IPS DF 6.9 (cell line): ENCODE data around the gene ABTB2.

Experiments used
- DNase-seq: peaks from one replicate; pipeline ENCODE4 v3.0.0-alpha.2; 2013; ENCODE audit warnings: low read depth, low spot score
- H3K27ac ChIP-seq: one replicate; pipeline ENCODE4 v1.5.1; 2013; ENCODE audit warnings: low read length, control low read depth
- H3K27me3 ChIP-seq: 2 replicates; pipeline ENCODE4 v1.6.1; 2013; ENCODE audit warnings: mild to moderate bottlenecking, low read length; ENCODE audit not compliant: control insufficient read depth, insufficient read depth
- H3K36me3 ChIP-seq: 2 replicates; pipeline ENCODE4 v1.6.1; 2013; ENCODE audit warnings: low read length; ENCODE audit not compliant: control insufficient read depth, insufficient read depth
- H3K4me1 ChIP-seq: 2 replicates; pipeline ENCODE4 v1.6.1; 2013; ENCODE audit warnings: low read length; ENCODE audit not compliant: control insufficient read depth, insufficient read depth
- H3K4me3 ChIP-seq: 2 replicates; pipeline ENCODE4 v1.5.1; 2013; ENCODE audit warnings: mild to moderate bottlenecking, low read length
- H3K9me3 ChIP-seq: 2 replicates; pipeline ENCODE4 v1.6.1; 2013; ENCODE audit warnings: low read length, inconsistent platforms; ENCODE audit not compliant: control insufficient read depth, insufficient read depth
- WGBS: extraction: QIAGEN DNeasy Blood & Tissue Kit; methylation state at CpG from one replicate; pipeline ENCODE4 v1.1.7; 2013; ENCODE audit warnings: mixed read lengths, missing lambda C conversion rate; ENCODE audit not compliant: insufficient read length, insufficient coverage; 5-methylcytosine and 5-hydroxymethylcytosine counted together

ABTB2 gene

DNA sequence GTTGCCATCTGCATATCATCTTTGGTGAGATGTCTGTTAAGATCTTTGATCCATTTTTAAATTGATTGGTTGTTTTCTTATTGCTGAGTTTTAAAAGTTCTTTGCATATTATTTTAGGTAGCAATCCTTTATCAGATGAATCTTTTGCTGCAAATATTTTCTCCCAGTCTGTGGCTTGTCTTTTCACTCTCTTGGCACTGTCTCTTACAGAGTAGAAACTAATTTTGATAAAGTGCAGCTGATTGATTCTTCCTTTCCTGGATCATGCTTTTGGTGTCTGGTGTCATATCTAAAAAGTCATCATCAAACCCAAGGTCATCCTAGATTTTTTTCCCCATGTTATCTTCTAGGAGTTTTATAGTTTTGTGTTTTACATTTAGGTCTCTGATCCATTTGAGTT lies 139.7 kb downstream of the ABTB2 start:
- no peak overlapping the region for H3K4me3 ChIP-seq
- no peaks in the 10 kb centered on the region for H3K27me3 ChIP-seq
- no peak overlapping the region for H3K27ac ChIP-seq
- no peaks in the 10 kb centered on the region for H3K9me3 ChIP-seq
- no peaks in the 10 kb centered on the region for H3K4me1 ChIP-seq
- DNase-seq: no peak
- no peaks in the 10 kb centered on the region for H3K36me3 ChIP-seq

DNA sequence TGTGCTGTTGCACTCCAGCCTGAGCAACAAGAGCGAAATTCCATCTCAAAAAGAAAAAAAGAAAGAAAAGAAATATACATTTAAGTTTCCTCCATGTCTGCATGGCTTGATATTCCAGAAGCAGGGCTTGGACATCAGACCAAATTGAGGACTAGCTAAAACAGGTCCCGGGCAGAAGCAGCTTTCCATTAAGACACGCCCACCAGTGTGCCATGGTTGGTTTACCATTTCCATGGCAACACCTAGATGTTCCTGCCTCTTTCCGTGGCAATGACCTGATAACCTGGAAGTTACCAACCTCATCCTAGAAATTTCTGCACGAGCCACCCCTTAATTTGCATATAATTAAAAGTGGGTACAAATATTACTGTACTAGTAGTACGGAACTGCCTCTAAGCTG lies 141.1 kb downstream of the ABTB2 start:
- Histone ChIP-seq H3K27me3 (no peaks in the 10 kb centered on the region), H3K9me3 (no peaks in the 10 kb centered on the region), H3K27ac (no peak overlapping the region), H3K4me1 (no peaks in the 10 kb centered on the region), H3K36me3 (no peaks in the 10 kb centered on the region), H3K4me3 (no peak overlapping the region)
- WGBS: no CpG with 5 or more reads among the region's 6 CpGs
- no peak for DNase-seq

DNA sequence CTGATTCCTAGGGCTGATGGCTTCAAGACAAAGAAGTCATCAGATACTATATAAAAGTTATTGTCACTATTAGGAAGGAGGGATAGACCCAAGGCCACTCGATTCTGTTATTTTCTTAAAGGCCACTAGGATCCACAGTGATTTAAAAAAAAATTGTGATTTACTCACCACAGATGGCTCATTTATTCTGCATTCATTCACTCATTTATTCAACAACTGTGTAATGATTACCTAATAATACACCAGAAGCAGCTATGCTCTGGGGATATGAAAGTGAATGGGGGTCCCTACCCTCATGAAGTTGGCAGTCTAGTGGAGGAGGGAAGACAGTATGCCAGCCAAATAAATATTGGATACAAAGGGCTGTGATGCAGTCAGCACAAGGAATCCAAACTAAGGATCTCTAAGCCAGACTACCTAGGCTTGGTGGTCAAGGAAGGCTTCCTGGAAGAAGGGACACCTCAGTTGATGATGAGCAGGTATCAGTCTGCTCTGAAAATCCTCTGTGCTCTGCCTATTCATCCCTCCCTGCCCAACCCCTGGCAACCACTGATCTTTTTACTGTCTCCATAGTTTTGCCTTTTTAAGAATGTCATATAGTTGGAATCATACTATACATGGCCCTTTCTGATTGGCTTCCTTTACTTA lies 141.9 kb downstream of the ABTB2 start:
- Histone ChIP-seq H3K4me1 (no peaks in the 10 kb centered on the region), H3K9me3 (no peaks in the 10 kb centered on the region), H3K27ac (no peak overlapping the region), H3K27me3 (no peaks in the 10 kb centered on the region), H3K36me3 (no peaks in the 10 kb centered on the region), H3K4me3 (no peak overlapping the region)
- DNase-seq: no peak
- no CpG with 5 or more reads among the region's 1 CpG for WGBS

DNA sequence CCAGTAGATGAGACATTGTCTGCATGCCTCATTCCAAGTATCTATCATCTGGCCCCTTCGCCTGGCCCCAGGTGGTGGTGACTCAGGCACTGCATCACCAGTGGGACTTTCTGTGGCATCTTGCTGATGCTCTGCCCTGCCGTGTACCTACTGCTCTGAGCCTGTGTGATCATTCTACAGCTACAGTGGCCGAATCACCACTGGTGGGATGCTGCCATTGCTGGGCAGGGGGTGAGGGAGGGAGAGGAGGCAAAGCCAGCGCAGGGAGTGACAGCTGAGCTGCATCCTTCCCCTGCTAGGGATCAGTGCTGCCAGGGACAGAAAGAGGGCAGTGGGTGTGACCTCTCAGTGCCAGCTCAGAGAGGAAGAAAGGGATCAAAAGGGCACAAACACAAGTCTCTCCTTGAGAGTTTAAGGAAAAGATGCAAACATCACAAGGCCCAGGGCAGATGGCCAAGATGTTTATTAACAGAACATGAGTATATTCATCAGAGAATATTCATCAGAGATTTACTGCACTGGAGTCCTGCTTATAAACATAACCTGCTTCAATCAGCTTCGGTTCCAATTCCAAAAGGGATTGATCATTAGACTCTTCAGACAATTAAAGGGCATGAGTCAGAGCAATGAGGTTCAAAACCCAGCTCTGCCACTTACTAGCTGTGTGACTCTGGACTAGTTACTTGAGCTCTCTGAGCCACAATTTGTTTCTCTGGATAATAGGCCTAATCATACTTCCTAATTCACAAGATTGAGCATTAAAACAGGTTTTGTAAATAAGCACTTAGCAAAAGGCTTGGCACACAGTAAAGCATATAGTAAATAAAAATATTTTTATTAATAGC lies 142.6 kb downstream of the ABTB2 start:
- no peak overlapping the region for H3K27ac ChIP-seq
- H3K9me3 ChIP-seq: no peaks in the 10 kb centered on the region
- WGBS: no CpG with 5 or more reads among the region's 5 CpGs
- no peaks in the 10 kb centered on the region for H3K27me3 ChIP-seq
- DNase-seq: no peak
- H3K36me3 ChIP-seq: no peaks in the 10 kb centered on the region
- H3K4me1 ChIP-seq: no peaks in the 10 kb centered on the region
- H3K4me3 ChIP-seq: no peak overlapping the region

DNA sequence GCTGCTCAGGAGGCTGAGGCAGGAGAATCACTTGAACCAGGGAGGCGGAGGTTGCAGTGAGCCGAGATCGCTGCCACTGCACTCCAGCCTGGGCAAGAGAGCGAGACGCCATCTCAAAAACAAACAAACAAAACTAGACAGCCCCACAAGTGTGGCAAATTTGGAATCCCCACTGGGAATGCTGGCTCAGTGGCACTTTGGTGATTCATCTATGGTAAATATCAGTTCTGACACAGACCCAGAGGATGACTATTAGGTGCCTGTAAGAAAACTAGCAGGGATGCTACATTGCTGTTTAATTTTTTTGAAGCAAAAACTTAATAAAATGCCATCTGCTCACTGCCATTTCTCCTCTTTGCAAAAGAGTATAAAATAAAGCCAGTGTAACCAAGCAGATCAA lies 144.4 kb downstream of the ABTB2 start:
- DNase-seq: no peak
- Histone ChIP-seq H3K9me3 (no peaks in the 10 kb centered on the region), H3K36me3 (no peaks in the 10 kb centered on the region), H3K4me1 (no peaks in the 10 kb centered on the region), H3K27me3 (no peaks in the 10 kb centered on the region), H3K4me3 (no peak overlapping the region), H3K27ac (no peak overlapping the region)
- WGBS: no CpG with 5 or more reads among the region's 5 CpGs

DNA sequence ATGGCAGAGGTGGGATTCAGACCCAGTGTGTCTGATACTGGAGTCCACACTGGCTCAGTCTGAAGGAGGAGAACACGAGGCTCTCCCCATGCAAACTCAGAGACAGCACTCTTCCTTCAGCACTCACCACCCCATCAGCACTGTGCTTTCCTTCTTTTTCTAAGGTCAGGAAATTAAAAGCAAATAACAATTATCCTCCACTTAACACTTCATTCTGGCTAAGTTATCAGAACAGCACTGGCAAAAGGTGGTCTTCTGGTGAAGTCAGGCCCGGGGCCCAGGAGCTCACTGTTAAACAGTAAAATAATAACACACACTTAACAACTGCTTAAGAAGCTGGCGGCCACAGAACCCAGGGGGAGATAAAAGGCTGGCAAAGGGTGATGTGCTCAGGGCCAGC lies 145.2 kb downstream of the ABTB2 start:
- Histone ChIP-seq H3K27me3 (no peaks in the 10 kb centered on the region), H3K9me3 (no peaks in the 10 kb centered on the region), H3K27ac (no peak overlapping the region), H3K4me3 (no peak overlapping the region), H3K4me1 (no peaks in the 10 kb centered on the region), H3K36me3 (no peaks in the 10 kb centered on the region)
- WGBS: no CpG with 5 or more reads among the region's 3 CpGs
- no peak for DNase-seq

DNA sequence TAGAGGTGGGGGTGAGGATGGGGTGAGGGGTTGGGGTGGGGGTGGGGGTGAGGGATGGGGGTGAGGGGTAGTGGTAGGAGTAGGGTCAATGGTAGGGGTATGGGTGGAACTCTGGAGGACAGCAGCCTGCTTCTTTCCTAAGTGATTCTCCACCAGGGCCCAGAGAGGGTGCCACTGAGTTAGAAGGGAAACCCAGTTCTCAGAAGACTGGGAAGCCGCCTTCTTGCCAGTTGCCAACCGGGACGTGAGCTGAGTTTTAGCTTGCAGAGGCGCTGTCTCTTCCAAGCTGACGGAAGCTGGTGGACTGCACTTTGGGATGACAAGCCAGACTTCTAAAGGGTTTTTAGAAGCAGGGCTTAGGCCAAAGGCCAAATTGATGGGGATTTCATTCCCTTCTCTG lies 148.0 kb downstream of the ABTB2 start:
- no peak overlapping the region for H3K4me3 ChIP-seq
- H3K36me3 ChIP-seq: no peaks in the 10 kb centered on the region
- H3K4me1 ChIP-seq: peaks cover 2% of the 10 kb centered on the region; the same call in 1 of the 2 replicates
- H3K27ac ChIP-seq: no peak overlapping the region
- DNase-seq: no peak
- H3K9me3 ChIP-seq: no peaks in the 10 kb centered on the region
- no CpG with 5 or more reads among the region's 5 CpGs for WGBS
- no peaks in the 10 kb centered on the region for H3K27me3 ChIP-seq

DNA sequence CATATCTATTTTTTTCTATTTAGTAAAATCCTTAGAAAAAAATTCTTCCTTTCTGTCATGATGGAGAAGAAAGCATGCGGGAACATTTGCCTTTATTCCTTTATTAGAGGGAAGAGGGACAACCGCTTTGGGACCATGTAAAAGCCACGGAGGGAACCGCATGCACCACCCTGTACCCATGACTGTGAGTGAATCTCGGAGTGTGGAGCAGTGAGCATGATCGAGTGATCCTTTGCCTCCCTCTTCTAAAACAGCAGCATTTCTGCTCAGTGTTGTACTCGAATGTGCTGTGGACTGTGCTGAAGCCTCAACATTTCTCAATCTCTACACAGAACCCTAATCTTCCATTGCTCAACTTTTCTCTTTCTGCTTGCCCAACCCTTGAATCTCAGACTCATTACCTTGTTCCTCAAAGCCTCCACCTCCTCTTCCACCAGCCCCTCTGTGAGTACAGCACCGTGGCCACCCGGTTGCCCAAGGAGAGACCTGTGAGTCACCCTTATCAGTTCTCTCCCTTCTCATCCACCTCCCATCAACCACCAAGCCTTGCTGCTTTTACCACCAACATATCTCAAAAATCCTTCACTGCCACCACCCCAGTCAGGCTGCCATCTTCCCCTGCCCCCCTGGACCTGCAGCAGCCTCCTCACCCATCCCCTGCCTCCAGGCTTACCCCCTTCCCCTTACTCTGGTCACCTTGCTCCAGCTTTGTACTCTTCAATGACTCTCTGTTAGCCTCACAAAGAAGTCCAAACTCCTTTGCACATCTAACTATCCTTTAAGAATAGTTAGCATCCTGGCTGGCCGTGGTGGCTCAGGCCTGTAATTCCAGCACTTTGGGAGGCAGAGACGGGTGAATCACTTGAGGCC lies 149.3 kb downstream of the ABTB2 start:
- no peaks in the 10 kb centered on the region for H3K9me3 ChIP-seq
- no peaks in the 10 kb centered on the region for H3K27me3 ChIP-seq
- H3K27ac ChIP-seq: no peak overlapping the region
- no CpG with 5 or more reads among the region's 11 CpGs for WGBS
- DNase-seq: no peak
- H3K4me3 ChIP-seq: no peak overlapping the region
- H3K36me3 ChIP-seq: no peaks in the 10 kb centered on the region
- peaks cover 7% of the 10 kb centered on the region for H3K4me1 ChIP-seq

DNA sequence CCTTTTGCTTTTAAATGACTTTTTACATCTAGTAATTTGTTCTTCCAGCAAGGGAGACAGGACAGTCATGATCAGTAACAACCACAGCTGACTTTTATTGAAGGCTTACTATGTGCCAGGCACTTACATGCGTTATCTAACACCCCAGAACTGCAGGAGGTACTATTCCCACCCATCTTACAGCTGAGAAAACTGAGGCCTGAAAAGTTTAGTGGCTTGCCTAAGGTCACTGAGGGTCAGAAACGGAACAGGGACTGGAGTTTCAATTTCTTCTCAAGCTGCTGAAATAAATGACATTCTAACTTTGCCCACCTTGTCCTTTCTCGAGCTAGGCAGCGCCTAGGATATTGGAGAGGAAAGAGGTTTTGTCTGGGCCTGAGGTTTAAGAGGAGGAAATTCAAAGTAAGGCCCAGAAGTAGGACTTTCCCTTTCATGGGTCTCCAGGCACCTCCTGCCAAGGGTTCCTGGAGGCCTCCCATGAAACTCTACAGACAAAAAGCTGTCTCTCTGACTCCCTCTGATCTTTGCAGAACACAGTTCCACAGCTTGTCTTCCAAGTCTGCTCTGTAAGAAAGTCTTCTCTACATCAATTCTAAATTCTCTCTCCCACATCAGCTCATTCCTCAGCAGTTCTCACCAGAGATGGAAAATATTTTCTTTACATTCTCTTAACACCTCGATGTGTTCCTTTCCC lies 150.2 kb downstream of the ABTB2 start:
- Histone ChIP-seq H3K4me3 (no peak overlapping the region), H3K9me3 (no peaks in the 10 kb centered on the region), H3K36me3 (no peaks in the 10 kb centered on the region), H3K27me3 (no peaks in the 10 kb centered on the region), H3K27ac (no peak overlapping the region), H3K4me1 (peaks cover 8% of the 10 kb centered on the region)
- WGBS: no CpG with 5 or more reads among the region's 5 CpGs
- DNase-seq: no peak
